Skeletal muscle satellite cell (primary cell): Measurements from ENCODE around the gene DCC. TPM values are rescaled to one million over a fixed set of nuclear protein-coding genes. Genes with fewer than 3 reads are reported as not detected.

Experiments
- small RNA-seq: library from RNA; depleted of rRNA; stranded (forward); fragments of <200 nt; gene quantifications from one replicate; pipeline ENCODE3, GENCODE V24; 2012

DCC gene

Small RNAs within 50 kb of the gene (small RNA-seq; reads per million reads assigned to genes)
- gene AC011155.1 = not detected
- gene MIR4528 = not detected
